HL-60 (cell line): Measurements from ENCODE around the gene CLDN9.

Experiments
- POLR2AphosphoS5 ChIP-seq: IDR thresholded peaks from 2 replicates; pipeline ENCODE4 v1.6.1; 2012; ENCODE audit warnings: low read depth
- TF ChIP-seq, protein P1 (sequence below): IDR thresholded peaks from one replicate; pipeline ENCODE4 v1.5.1; 2011; ENCODE audit warnings: low read length, control low read depth, inconsistent platforms; ENCODE audit not compliant: insufficient read depth

GRCh38 chr16:3020604-3021448 is 8.1 kb downstream of the CLDN9 start:
- TF ChIP-seq, protein P1, sequence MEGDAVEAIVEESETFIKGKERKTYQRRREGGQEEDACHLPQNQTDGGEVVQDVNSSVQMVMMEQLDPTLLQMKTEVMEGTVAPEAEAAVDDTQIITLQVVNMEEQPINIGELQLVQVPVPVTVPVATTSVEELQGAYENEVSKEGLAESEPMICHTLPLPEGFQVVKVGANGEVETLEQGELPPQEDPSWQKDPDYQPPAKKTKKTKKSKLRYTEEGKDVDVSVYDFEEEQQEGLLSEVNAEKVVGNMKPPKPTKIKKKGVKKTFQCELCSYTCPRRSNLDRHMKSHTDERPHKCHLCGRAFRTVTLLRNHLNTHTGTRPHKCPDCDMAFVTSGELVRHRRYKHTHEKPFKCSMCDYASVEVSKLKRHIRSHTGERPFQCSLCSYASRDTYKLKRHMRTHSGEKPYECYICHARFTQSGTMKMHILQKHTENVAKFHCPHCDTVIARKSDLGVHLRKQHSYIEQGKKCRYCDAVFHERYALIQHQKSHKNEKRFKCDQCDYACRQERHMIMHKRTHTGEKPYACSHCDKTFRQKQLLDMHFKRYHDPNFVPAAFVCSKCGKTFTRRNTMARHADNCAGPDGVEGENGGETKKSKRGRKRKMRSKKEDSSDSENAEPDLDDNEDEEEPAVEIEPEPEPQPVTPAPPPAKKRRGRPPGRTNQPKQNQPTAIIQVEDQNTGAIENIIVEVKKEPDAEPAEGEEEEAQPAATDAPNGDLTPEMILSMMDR = no peak
- TF ChIP-seq POLR2AphosphoS5 = no peak
